HepG2 (cell line): ENCODE measurements around the gene ZNF586. TPM values are rescaled to one million over a fixed set of nuclear protein-coding genes. Genes with fewer than 3 reads are reported as not detected.
A peak's percentile ranks its signal among the peaks of the same experiment; 100 is the strongest.

Source experiments
- CCAR2 ChIP-seq: fragments of 200-400 bp; formaldehyde crosslinking; optimal IDR thresholded peaks from 2 replicates; pipeline ENCODE3; 2018; ENCODE audit warnings: low read depth, mild to moderate bottlenecking, low read length, moderate library complexity
- HIC2 ChIP-seq: sonication (generic); formaldehyde crosslinking; IDR thresholded peaks from 2 replicates; pipeline ENCODE4 v1.9.0; 2022; ENCODE audit warnings: low read depth, missing genetic modification reagents
- IKZF1 ChIP-seq: fragments of 450-650 bp; IDR thresholded peaks from 2 replicates; pipeline ENCODE4 v1.7.1; 2016
- JUN ChIP-seq: sonication (generic); formaldehyde crosslinking; IDR thresholded peaks from 2 replicates; pipeline ENCODE4 v1.4.0; 2020; ENCODE audit warnings: mild to moderate bottlenecking, missing genetic modification reagents
- KDM2A ChIP-seq: sonication (generic); formaldehyde crosslinking; IDR thresholded peaks from 2 replicates; pipeline ENCODE4 v1.4.0; 2020; ENCODE audit warnings: low read depth, missing genetic modification reagents, borderline replicate concordance
- KLF11 ChIP-seq: IDR thresholded peaks from 2 replicates; pipeline ENCODE4 v1.6.1; 2016; ENCODE audit warnings: missing compliant biosample characterization
- PPARG ChIP-seq: conservative IDR thresholded peaks from 2 replicates; pipeline ENCODE4 v1.6.1; 2016; ENCODE audit warnings: missing biosample characterization, missing genetic modification reagents
- RBM39 ChIP-seq: fragments of 200-400 bp; formaldehyde crosslinking; IDR thresholded peaks from one replicate; pipeline ENCODE4 v1.6.1; 2018; ENCODE audit warnings: antibody characterized with exemption, mild to moderate bottlenecking, low read depth, low read length; ENCODE audit not compliant: poor library complexity, severe bottlenecking
- RFX3 ChIP-seq: IDR thresholded peaks from 2 replicates; pipeline ENCODE4 v1.6.1; 2016; ENCODE audit warnings: missing biosample characterization, missing genetic modification reagents
- SMARCC2 ChIP-seq: fragments of 450-650 bp; IDR thresholded peaks from 2 replicates; pipeline ENCODE4 v1.6.1; 2017; ENCODE audit warnings: antibody characterized with exemption, mild to moderate bottlenecking
- SP5 ChIP-seq: IDR thresholded peaks from 2 replicates; pipeline ENCODE4 v1.6.1; 2016; ENCODE audit warnings: low read depth, borderline replicate concordance
- TAF1 ChIP-seq: sonication (generic); formaldehyde crosslinking; IDR thresholded peaks from 2 replicates; pipeline ENCODE4 v1.4.0; 2020; ENCODE audit warnings: missing genetic modification reagents
- TSC22D2 ChIP-seq: sonication (generic); formaldehyde crosslinking; IDR thresholded peaks from 2 replicates; pipeline ENCODE4 v1.5.1; 2020; ENCODE audit warnings: missing genetic modification reagents, mild to moderate bottlenecking, borderline replicate concordance
- ZMYM3 ChIP-seq: sonication (generic); formaldehyde crosslinking; IDR thresholded peaks from 2 replicates; pipeline ENCODE4 v1.5.1; 2020; ENCODE audit warnings: mild to moderate bottlenecking, missing genetic modification reagents
- ZNF280B ChIP-seq: sonication (generic); formaldehyde crosslinking; IDR thresholded peaks from 2 replicates; pipeline ENCODE4 v1.5.0; 2020; ENCODE audit warnings: missing genetic modification reagents, mild to moderate bottlenecking, borderline replicate concordance
- ZNF292 ChIP-seq: sonication (generic); formaldehyde crosslinking; IDR thresholded peaks from 2 replicates; pipeline ENCODE4 v1.8.1; 2022; ENCODE audit warnings: mild to moderate bottlenecking, low read depth, missing genetic modification reagents, borderline replicate concordance
- ZNF468 ChIP-seq: sonication (generic); formaldehyde crosslinking; IDR thresholded peaks from 2 replicates; pipeline ENCODE4 v1.8.0; 2022; ENCODE audit warnings: mild to moderate bottlenecking, moderate library complexity, missing genetic modification reagents
- ZNF501 ChIP-seq: sonication (generic); formaldehyde crosslinking; IDR thresholded peaks from 2 replicates; pipeline ENCODE4 v1.5.1; 2020; ENCODE audit warnings: mild to moderate bottlenecking, moderate library complexity, missing genetic modification reagents
- ZNF580 ChIP-seq: IDR thresholded peaks from 2 replicates; pipeline ENCODE4 v1.6.1; 2016; ENCODE audit warnings: low read depth, borderline replicate concordance
- ZNF747 ChIP-seq: sonication (generic); formaldehyde crosslinking; IDR thresholded peaks from 2 replicates; pipeline ENCODE4 v1.8.1; 2023; ENCODE audit warnings: missing genetic modification reagents, mild to moderate bottlenecking, borderline replicate concordance
- ZNF891 ChIP-seq: sonication (generic); formaldehyde crosslinking; IDR thresholded peaks from 2 replicates; pipeline ENCODE4 v1.5.0; 2020; ENCODE audit warnings: mild to moderate bottlenecking, missing genetic modification reagents
- ZSCAN9 ChIP-seq: IDR thresholded peaks from 2 replicates; pipeline ENCODE4 v1.6.1; 2016; ENCODE audit warnings: borderline replicate concordance
- ZUFSP ChIP-seq: sonication (generic); formaldehyde crosslinking; IDR thresholded peaks from 2 replicates; pipeline ENCODE4 v1.9.0; 2021; ENCODE audit warnings: missing genetic modification reagents, mild to moderate bottlenecking, borderline replicate concordance
- polyA plus RNA-seq, 8 experiments: library from polyadenylated mRNA; depleted of rRNA in 3 of 8; stranded (reverse) in 7 of 8; unstranded in 1 of 8; fragments of >200 nt; fragmentation: Illumina TruSeq in 4 of 8; extraction: Trizol in 4 of 8; gene quantifications; 2 replicates each; pipeline versions ENCODE4 v1.2.1 to v1.2.3, GENCODE V29; 2011 to 2016; ENCODE audit warnings: low read depth in 4 of 8, missing spikeins in 1 of 8, mixed read lengths in 1 of 8; ENCODE audit not compliant: insufficient read depth in 1 of 8
- total RNA-seq, 5 experiments: library from RNA; depleted of rRNA; stranded (reverse); fragments of >200 nt; fragmentation: Illumina TruSeq; extraction: Trizol; gene quantifications; 2 replicates each; pipeline ENCODE4 v1.2.3, GENCODE V29; 2016; ENCODE audit warnings: low read depth in 1 of 5
- TF ChIP-seq, protein P1 (sequence below): sonication (generic); formaldehyde crosslinking; IDR thresholded peaks from 2 replicates; pipeline ENCODE4 v1.4.0; 2020; ENCODE audit warnings: missing genetic modification reagents

ZNF586 gene
- total and polyA plus RNA-seq, 2 of the 13 experiments (the other 11 are each of a cell fraction or from before 2014, with no cell fraction given), result 0.50 to 3.4 TPM

GRCh38 chr19:57814505-57815246 lies 45.2 kb downstream of the ZNF586 start, which contains the start of gene ZNF552 (continued):
- peak; percentile 65 for TF ChIP-seq ZNF501 (CRISPR knock-in tag)
- no peak for TF ChIP-seq ZNF292 (CRISPR knock-in tag)
- TF ChIP-seq KDM2A (CRISPR knock-in tag), result peak; percentile 86
- TF ChIP-seq, protein P1, sequence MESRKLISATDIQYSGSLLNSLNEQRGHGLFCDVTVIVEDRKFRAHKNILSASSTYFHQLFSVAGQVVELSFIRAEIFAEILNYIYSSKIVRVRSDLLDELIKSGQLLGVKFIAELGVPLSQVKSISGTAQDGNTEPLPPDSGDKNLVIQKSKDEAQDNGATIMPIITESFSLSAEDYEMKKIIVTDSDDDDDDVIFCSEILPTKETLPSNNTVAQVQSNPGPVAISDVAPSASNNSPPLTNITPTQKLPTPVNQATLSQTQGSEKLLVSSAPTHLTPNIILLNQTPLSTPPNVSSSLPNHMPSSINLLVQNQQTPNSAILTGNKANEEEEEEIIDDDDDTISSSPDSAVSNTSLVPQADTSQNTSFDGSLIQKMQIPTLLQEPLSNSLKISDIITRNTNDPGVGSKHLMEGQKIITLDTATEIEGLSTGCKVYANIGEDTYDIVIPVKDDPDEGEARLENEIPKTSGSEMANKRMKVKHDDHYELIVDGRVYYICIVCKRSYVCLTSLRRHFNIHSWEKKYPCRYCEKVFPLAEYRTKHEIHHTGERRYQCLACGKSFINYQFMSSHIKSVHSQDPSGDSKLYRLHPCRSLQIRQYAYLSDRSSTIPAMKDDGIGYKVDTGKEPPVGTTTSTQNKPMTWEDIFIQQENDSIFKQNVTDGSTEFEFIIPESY, result no peak
- TF ChIP-seq KLF11 (CRISPR knock-in tag), result no peak
- peak; percentile 21; the same call in 1 of the 2 replicates for TF ChIP-seq HIC2 (CRISPR knock-in tag)
- no peak for TF ChIP-seq ZUFSP (CRISPR knock-in tag)
- TF ChIP-seq RFX3 (CRISPR knock-in tag), result no peak
- no peak for TF ChIP-seq CCAR2
- TF ChIP-seq ZNF891, result peak; percentile 55; the same call in 1 of the 2 replicates
- TF ChIP-seq SMARCC2, result no peak
- no peak for TF ChIP-seq PPARG
- peak; percentile 83 for TF ChIP-seq TAF1 (CRISPR knock-in tag)
- peak; percentile 39; the same call in 1 of the 2 replicates for TF ChIP-seq ZNF580 (CRISPR knock-in tag)
- peak; percentile 56; the same call in 1 of the 2 replicates for TF ChIP-seq ZNF280B (CRISPR knock-in tag)
- no peak for TF ChIP-seq ZMYM3
- no peak for TF ChIP-seq IKZF1
- no peak for TF ChIP-seq JUN (CRISPR knock-in tag)
- no peak for TF ChIP-seq TSC22D2 (CRISPR knock-in tag)
- no peak for TF ChIP-seq RBM39
- TF ChIP-seq ZNF468 (CRISPR knock-in tag), result no peak
- no peak for TF ChIP-seq SP5 (CRISPR knock-in tag)
- no peak for TF ChIP-seq ZNF747 (CRISPR knock-in tag)
- no peak for TF ChIP-seq ZSCAN9
